GM12864 (cell line): ENCODE data around the gene DDX41.
A peak's percentile ranks its signal among the peaks of the same experiment; 100 is the strongest.

Experiments
- DNase-seq: peaks from one replicate; pipeline ENCODE4 v3.0.0-alpha.2; 2011; ENCODE audit warnings: low read depth
- H3K4me3 ChIP-seq: 2 replicates; pipeline ENCODE4 v1.5.1; 2011; ENCODE audit warnings: mild to moderate bottlenecking, low read depth, low read length, control low read depth
- TF ChIP-seq, protein P1 (sequence below): IDR thresholded peaks from 2 replicates; pipeline ENCODE4 v1.5.1; 2011; ENCODE audit warnings: low read depth, mild to moderate bottlenecking, moderate library complexity, low read length, control low read depth, inconsistent platforms; ENCODE audit errors: missing control alignments

The DDX41 gene

DNA sequence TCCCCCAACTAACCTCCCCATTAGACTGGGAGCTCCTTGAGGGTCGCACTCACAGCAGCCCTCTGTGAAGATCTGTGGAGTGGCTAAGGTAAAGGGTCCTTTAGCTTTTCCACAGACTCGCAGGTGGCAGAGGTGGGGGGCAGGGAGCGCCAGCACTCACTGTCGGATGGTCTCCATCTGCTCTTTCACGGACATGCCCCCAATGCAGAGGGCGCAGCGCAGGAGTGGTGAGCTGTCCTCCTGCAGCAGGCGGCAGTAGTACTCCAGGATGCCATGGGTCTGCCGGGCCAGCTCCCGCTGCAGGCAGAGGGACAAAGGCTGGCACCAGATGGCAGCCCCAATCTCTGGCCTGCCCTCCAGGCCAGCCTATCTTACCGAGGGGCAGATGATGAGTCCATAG is 2.2 kb downstream of the DDX41 start:
- TF ChIP-seq, protein P1, sequence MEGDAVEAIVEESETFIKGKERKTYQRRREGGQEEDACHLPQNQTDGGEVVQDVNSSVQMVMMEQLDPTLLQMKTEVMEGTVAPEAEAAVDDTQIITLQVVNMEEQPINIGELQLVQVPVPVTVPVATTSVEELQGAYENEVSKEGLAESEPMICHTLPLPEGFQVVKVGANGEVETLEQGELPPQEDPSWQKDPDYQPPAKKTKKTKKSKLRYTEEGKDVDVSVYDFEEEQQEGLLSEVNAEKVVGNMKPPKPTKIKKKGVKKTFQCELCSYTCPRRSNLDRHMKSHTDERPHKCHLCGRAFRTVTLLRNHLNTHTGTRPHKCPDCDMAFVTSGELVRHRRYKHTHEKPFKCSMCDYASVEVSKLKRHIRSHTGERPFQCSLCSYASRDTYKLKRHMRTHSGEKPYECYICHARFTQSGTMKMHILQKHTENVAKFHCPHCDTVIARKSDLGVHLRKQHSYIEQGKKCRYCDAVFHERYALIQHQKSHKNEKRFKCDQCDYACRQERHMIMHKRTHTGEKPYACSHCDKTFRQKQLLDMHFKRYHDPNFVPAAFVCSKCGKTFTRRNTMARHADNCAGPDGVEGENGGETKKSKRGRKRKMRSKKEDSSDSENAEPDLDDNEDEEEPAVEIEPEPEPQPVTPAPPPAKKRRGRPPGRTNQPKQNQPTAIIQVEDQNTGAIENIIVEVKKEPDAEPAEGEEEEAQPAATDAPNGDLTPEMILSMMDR: no peak
- no peak for DNase-seq
- no peak overlapping the region for H3K4me3 ChIP-seq

DNA sequence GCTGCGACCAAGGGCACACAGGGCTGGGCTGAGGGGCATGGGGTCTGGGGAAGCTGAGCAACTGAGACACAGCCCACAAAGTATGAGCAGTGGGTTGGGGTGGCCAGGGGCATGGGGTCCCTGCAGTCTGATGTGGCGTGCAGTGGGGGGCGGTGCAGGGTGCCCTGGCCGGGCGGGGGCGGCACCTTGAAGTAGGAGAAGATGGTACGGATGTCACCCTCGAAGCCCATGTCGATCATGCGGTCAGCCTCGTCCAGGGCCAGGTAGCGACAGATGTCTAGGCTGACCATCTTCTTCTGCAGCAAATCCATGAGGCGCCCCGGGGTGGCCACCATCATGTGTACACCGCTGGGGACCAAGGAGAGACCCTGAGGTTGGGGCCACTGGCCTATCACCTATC is 3.3 kb downstream of the DDX41 start:
- H3K4me3 ChIP-seq: no peak overlapping the region
- no peak for DNase-seq
- TF ChIP-seq, protein P1: no peak

- no peak for DNase-seq
- TF ChIP-seq, protein P1: no peak
- H3K4me3 ChIP-seq: no peak overlapping the region
Measured at GRCh38 chr5:177512736-177513380, 3.9 kb downstream of the DDX41 start.

DNA sequence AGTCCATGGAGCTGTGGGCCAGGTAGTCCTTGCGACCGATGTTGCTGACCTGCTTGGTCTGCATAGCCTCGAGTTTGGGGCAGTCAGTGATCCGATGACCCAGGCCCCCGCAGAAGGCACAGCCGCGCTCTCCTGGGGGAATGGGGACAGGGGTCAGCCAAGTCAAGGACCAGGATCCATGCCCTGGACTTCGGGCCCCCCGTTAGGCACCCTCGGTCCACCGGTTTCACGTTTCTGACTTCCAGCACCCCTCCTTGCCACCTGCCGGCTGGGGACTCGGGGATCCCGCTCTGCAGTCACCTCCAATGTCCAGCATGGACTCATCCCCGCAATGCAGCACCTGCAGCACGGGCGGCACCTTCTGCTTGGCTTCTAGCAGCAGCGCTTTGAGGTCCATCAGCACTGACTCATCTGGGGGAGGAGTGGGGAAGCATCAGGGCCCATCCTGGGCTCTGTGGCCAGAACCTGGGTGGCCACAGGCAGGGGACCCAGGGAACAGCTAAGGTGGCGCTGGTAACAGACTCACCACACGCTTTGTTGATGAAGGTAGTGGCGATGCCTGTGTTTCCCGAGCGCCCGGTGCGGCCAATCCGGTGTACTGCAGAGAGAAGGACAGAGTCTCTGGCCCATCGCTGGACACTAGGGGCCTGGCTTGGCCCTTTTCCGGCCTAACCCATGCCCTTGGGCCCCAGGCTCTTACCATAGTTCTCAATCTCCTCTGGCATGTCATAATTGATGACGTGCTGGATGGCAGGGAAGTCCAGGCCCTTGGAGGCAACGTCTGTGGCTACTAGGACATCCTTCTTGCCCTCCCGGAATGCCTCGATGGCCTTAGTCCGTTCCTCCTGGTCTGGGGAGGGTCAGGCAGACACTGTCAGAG is 4.7 kb downstream of the DDX41 start:
- DNase-seq: no peak
- TF ChIP-seq, protein P1: no peak
- H3K4me3 ChIP-seq: no peak overlapping the region

GRCh38 chr5:177511181-177511580 is 5.6 kb downstream of the DDX41 start:
- DNase-seq: no peak
- H3K4me3 ChIP-seq: no peak overlapping the region
- TF ChIP-seq, protein P1: no peak

DNA sequence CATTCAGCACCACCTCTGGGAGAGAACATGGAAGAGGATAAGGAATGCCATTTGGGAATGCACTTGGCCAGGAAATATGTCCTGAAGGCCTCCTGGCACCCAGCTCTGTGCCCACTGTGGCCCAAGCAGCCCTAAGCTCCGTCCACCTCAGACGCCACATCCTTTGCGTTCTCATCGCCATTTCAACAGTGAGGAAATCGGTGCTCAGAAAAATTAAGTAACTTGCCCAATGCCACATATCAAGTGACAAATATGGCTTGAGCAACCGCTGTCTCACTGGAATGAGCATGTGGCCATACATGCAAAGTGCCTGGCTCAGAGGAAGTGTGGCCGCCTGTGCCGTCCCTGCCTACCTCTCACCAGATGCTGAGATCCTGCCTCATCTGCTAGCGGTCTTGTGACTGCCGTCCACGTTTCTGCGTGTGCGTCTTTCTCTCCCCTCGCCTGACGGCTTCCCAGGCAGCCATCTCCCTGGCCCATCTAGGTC is 6.2 kb downstream of the DDX41 start:
- H3K4me3 ChIP-seq: peak overlapping the region; percentile 62; the same call in 1 of the 2 replicates
- TF ChIP-seq, protein P1: no peak
- DNase-seq: peak; percentile 61
